Measurements from ENCODE around the gene PIGU. TPM values are rescaled to one million over a fixed set of nuclear protein-coding genes. Genes with fewer than 3 reads are reported as not detected.

Gene PIGU
- total and polyA plus RNA-seq, 2 donors (not counting 1 experiment from before 2014, with no cell fraction given), result 12.0 to 19.3 TPM

- H3K9me3 Mint-ChIP-seq (ENCODE audit: insufficient read depth), result no peaks in the 10 kb centered on the region
- peaks cover 0 to 15% of the 10 kb centered on the region in 2 experiments for H3K36me3 ChIP-seq (replicated peaks in 1 of 2; ENCODE audit: control extremely low read depth in 1 of 2, control insufficient read depth in 1 of 2, extremely low read depth in 1 of 2, insufficient read depth in 2 of 2, low read length in 1 of 2)
- no CpG with 5 or more reads among the region's 2 CpGs for WGBS (ENCODE audit: insufficient coverage)
Observed at GRCh38 chr20:34569598-34569997, 107.3 kb downstream of the PIGU start.

More at GRCh38 chr20:34569598-34569997, 107.3 kb downstream of the PIGU start:
- Histone ChIP-seq H3K79me2 (ENCODE audit: control insufficient read depth, insufficient read depth, low read length) (no peaks in the 10 kb centered on the region), H3K9ac (ENCODE audit: low read length) (no peak overlapping the region), H3K27me3 (replicated peaks in 1 of 4; ENCODE audit: control extremely low read depth in 1 of 4, control insufficient read depth in 3 of 4, insufficient read depth in 4 of 4, low read length in 3 of 4) (no peaks in the 10 kb centered on the region), H2AFZ (ENCODE audit: insufficient read depth, low read depth, low read length, poor library complexity, severe bottlenecking) (no peak overlapping the region), H3K4me3 (ENCODE audit: control extremely low read depth in 1 of 5, extremely low read depth in 1 of 5, insufficient read depth in 1 of 5, low read depth in 2 of 5, low read length in 4 of 5) (no peak overlapping the region), H3K9me3 (ENCODE audit: control extremely low read depth in 1 of 3, control insufficient read depth in 2 of 3, insufficient read depth in 1 of 3, low read length in 2 of 3) (no peaks in the 10 kb centered on the region), H4K20me1 (ENCODE audit: control insufficient read depth, insufficient read depth, low read length, poor library complexity, severe bottlenecking) (no peaks in the 10 kb centered on the region), H3K27ac (ENCODE audit: low read length in 2 of 2) (no peak overlapping the region), H3K4me2 (replicated peaks; ENCODE audit: low read depth, low read length, poor library complexity, severe bottlenecking) (no peak overlapping the region), H3K4me1 (ENCODE audit: control insufficient read depth in 2 of 2, insufficient read depth in 2 of 2, low read length in 2 of 2) (peaks cover 5 to 6% of the 10 kb centered on the region in 2 donors)
- H3K27me3 Mint-ChIP-seq, result no peaks in the 10 kb centered on the region
- POLR2A ChIA-PET, result no interaction called here
- TF ChIP-seq CTCF (IDR thresholded peaks at IDR 0.05), result no peak
- no peak for TF ChIP-seq EZH2 (IDR thresholded peaks at IDR 0.05; ENCODE audit: borderline replicate concordance, insufficient read depth, low read depth, low read length, poor library complexity, severe bottlenecking)
- no peak overlapping the region for H3K4me3 Mint-ChIP-seq
- DNase-seq (no peak), ATAC-seq (ENCODE audit: low read depth) (no peak)
- H3K27ac Mint-ChIP-seq, result no peak overlapping the region
- CTCF ChIA-PET, result no interaction called here
- intact Hi-C loops (cut with micrococcal nuclease), result no loop called here
- peaks cover 9% of the 10 kb centered on the region for H3K4me1 Mint-ChIP-seq
